Fibroblast of gingiva (primary cell): Measurements from ENCODE around the gene DNAJB5.

Experiments
- DNase-seq: peaks from one replicate; pipeline ENCODE4 v3.0.0-alpha.2; 2011; ENCODE audit warnings: low read depth

DNAJB5 gene

DNA sequence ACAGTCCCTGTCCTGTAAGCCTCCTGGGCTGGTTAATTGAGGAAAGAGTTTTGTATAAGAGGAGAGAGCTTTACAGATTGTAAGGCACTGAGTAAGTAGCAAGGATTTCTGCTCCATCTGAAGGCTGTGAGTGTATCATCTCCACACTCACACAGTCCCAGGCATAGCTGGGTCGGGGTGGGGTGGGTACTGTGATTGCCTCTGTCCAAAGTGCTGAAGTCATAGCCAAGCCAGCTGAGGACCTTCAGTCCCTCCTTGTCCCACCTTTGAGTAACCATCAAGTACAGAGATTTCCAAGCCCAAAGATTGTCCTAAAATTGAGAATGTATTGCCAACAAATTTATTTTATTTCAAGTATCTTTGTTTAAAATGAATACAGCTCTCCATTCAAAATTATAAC is 5.5 kb upstream of the DNAJB5 start:
- no peak for DNase-seq

DNA sequence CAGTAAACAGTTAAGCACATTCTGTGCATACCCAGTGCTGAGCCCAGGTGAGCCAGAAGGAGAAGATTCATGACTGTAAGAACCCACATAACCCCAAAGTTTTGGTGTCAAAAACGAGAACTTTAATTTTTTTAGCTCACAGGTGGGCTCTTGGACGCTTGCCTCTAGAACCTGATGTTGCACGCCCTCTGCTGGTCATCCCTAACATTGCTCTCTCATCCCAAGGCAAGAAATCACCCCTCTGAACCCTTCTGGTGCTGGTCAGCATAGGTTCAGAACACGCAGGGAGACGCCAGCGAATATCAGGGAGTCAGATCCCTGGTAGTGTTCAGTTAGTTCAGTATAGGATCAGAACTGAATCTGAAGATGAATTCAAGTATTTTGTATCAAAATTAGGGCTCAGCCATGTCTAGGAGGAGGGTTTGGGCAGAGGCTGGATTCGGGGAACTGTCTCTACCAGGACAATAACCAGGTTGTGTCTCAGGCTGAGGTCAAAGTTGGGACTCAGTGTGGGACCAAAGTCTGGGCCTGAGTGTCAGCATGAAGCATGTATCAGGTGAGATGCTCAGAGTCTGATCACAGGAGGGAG is 4.1 kb upstream of the DNAJB5 start:
- DNase-seq = peak; percentile 25

DNA sequence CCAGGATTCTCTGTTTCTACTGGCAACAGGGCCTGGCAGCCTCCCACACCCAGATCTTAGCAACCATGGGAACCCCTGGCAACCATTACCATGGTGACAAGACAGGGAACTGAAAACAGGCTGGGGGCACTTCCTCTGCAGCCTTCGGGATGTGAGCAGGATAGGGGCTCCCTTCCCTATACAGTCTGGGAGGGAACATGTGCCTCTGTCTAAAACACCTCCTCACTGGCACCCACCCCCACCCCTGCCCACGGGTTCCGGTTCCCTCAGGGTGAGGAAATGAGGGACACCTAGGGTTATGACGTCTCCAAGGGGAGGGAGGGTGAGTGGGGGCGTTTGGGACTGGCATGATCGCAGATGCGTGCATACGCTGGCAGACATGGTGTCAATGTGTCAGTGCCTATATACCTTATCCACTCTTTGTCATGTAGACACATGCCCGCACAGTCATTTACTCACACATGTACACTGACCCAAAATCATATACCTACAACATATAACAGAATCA is 3.0 kb upstream of the DNAJB5 start:
- DNase-seq = no peak

DNA sequence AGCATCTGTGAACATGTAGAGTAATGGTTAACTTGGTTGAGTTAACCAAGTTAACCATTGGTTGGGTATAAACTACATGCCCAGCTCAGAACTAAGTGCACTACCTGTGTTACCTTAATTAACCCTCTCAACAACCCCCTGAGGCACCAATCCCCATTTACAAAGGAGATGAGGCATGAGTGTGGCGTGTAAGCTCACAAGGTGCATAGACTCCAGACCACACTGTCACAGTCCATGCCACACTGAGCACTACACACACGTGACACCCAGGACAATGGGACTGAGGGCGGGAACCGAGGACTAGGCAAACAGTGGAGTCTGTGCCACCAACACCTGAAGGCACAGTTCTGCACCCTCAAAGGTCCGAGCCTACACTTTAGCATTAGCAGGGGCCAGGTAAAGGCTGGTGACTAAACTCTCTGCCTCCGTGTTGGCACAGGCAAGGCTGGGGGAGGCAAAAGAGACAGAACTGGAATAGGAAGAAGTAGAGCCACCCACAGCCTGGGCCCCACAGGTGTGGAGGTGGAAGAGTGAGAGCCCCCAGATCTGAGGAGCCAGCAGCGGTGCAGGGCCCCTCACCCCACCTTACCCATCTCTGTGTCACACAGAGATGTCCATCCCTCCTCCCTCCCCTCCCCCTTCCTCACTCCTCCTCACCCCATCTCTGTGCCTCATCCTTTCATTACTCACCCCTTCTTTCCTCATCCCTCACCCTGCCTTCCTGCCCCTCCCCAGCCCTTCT is 2.2 kb upstream of the DNAJB5 start:
- no peak for DNase-seq

DNA sequence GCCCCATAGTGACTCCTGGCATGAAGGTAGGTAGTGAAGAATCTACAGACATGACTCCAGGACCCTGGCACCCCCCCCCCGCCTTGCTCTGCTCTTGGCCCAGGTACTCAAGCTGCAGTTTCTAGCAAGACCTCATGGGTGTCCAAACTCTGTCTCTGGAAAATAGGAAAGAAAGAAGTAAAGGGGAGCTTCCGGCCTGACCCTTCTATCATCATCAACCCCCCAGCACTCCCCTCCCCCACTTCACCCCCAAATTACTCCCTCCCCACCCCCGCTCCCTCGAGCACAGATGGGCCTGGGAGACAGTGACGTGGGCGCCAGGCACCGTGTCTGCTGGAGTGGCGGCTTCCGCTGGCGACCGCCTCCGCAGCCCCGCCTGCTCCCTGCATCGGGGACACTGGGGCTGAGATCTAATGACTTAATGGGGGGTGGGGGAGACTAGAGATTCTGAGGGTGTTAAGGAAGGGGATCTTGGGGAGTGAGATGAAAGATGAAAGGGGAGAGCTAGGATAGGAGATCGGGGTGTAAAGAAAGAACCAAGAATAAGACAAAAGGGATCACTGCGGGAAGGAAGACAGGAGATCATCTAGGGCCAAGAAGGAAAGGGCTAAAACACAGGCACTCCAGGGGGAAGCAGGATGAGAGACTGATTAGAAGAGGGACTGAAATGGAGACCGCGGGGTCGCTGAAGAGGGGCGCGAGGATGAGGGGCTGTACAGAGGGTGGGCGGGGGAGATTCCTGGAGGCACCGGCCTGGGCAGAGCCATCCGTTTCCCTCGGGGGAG is 1.1 kb upstream of the DNAJB5 start:
- no peak for DNase-seq

DNA sequence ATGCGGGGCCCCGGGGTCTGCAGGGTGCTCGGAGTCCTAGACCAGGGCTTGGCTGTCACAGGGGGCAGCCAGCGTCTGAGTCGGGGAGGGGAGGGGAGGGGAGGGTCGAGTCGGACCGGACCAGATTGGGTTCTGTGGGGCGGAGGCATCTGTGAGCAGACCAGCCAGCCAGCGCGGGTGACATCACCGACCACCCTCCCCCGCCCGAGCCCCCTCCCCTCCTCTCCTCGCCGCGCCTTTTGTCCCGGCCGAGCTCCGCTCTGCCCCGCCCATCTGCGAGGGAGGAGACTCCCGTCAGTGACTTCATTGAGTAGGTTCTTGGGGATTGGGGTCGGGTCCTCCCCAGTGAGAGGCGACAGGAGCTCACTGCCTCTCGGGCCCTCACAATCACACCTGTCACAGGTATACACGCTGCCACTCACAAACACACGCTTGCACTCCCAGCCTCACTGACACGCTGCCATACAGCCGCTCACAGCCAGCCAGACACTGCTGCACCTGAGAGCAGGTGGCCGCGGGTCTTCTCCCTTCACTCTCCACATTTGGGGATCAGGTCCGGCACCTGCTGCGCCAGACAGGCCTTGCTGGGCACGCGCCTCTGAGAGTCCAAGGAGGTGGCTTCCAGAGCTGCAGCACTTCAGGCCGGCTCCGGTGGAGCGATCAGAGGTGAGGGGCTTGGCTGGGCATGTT is 546 bp downstream of the DNAJB5 start:
- peak; percentile 21 for DNase-seq

DNA sequence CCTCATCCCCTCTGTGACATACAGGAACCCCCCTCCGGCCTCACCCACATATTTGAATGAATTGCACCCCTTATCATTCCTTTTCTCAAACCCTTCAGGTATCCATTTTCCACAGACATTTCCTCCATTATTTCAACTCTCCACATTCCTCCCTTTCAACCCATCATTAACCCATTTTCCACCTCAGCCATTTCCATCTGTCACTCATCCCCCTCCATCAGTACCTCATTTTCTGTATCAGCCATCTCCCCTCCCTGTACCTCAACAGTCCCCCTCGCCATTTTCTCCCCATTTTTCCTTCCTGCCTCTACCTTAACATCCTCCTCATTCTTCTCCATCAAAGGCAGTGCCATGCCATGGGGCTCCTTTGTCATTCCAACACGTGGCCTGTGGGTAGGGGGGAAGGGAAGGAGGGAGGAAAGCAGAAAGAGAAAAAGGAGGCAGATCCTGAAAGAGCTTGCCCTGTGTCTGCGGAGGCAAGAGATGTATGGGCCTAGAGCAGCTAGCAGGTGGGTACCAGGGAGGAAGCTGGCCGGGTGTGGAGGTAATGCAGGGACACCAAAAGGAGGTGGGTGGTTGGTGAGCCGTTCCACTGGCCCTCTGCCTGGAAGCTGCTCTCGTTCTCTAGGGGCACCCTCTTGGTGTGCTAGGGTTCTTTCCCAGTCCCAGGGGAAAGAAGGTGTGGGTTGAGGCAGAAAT is 1.5 kb downstream of the DNAJB5 start:
- no peak for DNase-seq

DNA sequence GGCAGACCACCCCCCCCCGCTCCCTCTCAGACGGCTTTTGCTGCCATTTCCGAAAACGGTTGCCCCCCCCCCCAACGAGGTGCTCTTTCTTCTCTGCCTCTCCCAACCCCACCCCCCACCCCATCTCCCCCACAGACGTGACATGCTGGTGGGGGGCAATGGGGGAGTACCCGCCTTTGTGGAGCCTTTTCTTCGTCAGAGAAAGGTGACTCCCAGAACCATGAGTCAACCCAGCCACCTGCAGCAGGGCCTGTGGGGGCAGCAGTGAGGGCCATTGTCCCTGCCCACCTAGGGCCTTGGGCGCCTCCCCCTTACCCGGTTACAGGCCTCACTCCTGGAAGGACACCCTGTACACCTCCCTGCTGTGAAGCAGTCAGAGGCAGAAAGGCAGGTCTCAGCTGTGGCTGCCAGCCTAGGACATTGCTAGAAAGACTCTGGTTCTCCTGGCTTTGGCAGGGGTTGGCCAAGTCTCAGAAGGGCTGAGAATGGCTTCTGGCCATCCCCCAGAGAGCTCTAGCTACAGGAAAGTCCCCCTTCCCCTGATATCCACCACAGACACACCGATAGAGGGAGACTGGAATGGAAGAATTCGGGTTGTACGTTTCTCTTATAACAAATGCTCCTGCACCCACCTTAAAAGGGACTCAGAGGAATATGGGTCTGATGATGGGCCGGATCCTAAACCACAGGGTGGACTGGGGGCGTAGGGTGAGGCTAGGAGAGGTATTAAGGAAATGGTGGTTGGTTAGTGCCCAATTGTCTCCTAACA is 2.2 kb downstream of the DNAJB5 start:
- DNase-seq = no peak

DNA sequence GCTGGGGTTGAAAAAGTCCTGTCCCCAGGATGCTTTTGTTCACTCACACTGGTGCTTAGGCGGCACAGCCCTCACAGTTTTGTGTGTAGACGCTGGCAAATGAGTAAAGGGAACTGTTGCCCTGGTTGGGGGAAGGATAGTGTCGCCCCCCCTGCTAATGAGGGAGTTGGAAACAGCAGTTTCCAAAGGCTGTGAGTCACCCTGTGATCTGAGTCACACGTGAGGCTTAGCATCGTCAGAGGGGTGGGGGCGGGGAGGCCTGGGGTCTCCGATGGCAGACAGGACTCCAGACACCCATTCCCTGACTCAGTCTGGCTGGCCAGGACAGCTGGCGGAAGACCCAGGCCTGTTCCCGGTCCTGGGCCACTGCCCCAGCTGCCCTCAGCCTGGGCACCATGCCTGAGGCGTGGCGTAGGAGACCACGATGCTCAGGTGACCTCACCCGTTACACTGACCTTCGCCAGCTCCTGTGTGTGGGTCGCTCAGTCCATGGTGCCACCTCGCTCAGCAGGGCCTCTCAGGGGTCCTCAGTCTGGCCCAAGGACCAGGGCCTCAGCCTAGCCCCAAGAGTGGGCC is 2.9 kb downstream of the DNAJB5 start:
- peak; percentile 63 for DNase-seq

DNA sequence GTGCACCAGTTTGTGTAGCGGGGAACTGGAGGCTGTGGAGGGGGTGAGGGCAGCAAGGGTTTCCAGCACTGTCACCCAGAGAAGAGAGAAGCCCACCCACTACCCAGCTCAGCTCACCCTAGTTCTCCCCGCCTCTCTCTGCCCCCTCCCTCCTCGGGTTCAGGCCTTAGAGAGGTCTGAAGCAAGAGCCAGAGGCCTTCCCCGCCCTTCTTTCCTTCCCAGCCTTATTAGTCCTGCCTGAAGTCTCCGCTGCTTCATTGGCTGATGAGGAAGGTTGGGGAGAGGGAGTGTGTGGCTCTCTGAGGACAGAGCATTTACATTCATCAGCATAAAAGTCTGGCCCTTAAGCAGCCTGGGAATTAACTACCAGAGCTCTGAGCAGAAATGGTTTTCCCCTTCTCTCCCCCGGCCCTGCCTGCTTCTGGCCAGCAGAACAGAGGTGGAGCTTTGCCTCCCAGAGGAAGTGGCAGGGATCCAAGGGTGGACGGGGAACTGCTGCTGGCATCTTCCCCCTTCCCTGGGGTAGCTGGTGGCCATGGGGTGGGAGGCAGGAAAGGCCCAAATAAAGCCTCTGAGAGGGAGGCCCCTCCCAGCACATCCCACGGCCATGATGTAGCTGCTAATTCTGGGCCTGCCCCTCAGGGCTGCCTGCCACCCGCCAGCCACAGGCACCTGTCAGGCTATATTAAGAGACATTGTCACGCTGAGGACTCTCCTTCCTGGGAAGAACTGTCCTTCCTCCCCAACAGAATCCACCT is 4.1 kb downstream of the DNAJB5 start:
- peak; percentile 50 for DNase-seq

DNA sequence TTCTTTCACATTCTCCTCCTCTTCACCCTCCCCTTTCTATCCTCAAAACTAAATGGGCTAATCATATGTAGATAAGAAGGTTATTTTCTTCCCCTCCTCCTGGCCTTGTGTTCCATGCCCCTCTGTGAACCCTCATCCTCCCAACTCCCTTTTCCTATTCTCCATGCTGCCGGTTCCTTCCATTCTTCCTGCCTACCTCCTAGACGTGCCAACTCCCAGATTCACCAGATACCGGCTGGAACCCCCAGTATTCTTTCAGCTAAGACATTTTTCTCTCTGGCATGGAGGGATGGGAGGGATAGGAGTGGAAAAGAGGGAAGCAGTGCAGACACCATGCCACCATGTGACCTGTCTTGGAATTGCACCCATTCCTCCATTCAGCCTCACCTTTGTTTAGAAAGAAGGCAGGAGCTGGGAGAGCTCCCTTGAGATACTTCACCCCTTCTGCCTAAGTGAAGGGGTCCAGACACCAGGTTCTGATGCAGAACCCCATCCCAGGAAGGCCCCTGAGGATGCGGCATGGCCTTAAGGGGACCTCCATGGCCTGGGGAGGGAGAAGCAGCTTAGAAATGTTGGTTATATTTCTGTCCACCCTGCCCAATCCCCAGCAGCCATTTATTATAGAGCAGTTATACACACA is 4.8 kb downstream of the DNAJB5 start:
- no peak for DNase-seq

DNA sequence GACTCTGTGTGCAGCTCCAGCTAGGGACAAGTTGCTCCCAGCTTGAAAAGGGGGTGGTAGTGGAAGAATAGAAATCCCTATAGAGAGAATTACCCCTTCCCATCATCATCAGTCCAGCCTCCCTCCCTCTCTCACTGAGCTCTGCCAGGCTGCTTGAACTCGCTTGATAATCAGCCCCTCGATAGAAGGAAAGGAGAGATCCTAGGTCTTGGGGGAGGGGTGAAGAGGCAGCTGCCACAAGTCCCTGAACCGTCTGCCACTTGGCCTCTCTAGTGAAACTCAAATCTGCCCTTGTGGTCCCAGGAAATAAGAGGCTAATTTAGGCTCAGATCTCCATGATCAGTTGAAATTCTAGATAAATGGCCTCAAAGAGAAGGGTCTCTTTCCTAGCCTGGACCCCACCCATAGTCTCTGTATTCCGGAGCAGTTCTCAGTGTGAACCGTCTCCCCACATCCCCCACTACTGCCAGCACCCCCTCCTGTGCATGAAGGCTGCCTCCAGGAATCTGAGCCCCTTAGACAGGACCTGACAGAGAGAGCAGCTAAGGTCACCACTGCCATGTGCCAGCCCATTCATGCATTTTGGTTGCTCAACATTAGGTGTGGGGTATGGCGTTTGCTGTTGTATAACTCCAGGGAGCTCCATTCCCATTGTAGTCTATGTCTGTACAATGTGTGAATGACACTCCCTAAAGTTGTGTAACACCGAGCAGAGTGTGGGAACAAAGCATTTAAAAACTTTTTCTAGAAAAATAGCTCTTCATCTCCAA is 5.5 kb downstream of the DNAJB5 start:
- DNase-seq = peak; percentile 44

DNA sequence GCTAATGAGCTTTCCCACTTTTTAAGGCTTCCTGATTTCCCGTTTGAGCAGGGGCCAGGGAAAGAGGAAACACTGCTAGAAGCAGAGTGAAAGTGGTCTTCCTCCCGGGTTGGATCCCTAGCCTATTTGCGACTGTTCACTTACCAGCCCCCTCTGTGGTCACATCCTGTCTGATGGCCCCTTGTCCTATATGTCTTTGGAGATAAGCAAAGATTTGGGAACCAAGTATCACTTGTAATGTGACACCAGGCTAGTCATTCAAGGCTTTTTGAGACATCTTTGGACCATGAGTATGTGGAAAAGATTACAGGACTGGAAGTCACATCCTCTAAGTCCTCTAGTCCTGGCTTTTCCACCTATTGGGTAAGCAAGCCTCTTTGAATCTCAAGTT is 6.1 kb downstream of the DNAJB5 start:
- DNase-seq = no peak

DNA sequence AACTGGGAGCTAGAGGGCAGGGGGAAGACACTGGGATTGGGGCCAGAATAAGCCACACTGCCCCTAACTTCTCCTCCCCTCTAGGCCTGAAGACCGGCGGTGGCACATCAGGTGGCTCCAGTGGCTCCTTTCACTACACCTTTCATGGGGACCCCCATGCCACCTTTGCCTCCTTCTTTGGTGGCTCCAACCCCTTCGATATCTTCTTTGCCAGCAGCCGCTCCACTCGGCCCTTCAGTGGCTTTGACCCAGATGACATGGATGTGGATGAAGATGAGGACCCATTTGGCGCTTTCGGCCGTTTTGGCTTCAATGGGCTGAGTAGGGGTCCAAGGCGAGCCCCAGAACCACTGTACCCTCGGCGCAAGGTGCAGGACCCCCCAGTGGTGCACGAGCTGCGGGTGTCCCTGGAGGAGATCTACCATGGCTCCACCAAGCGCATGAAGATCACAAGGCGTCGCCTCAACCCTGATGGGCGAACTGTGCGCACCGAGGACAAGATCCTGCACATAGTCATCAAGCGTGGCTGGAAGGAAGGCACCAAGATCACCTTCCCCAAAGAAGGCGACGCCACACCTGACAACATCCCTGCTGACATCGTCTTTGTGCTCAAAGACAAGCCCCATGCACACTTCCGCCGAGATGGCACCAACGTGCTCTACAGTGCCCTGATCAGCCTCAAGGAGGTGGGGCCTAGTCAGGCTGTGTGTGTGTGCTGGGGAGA is 6.8 kb downstream of the DNAJB5 start:
- DNase-seq = no peak

DNA sequence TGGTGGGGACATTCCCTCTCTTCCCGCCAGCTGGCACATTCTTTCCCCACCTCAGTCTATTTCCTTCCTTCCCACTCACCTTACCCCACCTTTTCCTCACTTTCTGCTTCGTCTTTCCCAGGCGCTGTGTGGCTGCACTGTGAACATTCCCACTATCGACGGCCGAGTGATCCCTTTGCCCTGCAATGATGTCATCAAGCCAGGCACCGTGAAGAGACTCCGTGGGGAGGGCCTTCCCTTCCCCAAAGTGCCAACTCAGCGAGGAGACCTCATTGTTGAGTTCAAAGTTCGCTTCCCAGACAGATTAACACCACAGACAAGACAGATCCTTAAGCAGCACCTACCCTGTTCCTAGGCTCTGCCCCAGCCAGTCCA is 7.3 kb downstream of the DNAJB5 start:
- no peak for DNase-seq

DNA sequence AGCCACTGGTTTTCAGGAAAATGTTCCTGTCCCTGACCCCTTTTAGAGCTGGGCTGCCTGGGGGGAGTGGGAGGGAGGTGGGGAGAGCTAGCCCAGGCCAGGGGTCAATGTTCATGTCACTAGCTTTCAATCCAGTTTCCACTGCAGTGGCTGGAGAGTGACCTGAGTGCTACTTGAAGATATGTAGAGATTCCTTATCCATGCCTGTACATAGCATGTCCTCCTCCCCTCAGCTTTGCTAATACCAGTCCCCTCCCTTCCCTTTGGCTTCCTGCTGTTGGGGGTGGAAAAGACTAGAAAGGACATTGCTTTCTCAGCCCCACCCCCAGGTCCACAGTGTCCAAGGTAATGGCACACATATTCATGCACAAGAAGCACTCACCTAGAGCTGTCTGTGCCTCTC is 7.8 kb downstream of the DNAJB5 start:
- no peak for DNase-seq

DNA sequence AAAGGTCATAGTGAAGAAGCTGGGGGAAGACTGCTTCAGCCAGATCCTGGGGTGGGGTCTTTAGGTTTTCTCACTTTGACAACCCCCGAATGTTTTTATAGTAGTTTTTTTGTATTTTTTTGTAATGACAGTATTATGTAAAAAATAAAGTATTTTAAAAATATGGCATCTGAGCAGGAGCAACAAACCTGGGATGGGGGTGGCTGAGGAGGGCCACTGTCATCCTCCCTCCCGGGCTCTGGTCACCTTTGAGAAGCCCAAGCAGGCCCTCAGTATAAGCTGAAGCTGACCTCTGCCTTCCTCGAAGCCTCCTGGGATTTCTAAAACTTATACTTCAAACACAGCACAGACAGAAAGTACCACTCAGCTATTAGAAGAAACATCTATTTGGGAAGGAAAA is 8.7 kb downstream of the DNAJB5 start:
- DNase-seq = no peak

DNA sequence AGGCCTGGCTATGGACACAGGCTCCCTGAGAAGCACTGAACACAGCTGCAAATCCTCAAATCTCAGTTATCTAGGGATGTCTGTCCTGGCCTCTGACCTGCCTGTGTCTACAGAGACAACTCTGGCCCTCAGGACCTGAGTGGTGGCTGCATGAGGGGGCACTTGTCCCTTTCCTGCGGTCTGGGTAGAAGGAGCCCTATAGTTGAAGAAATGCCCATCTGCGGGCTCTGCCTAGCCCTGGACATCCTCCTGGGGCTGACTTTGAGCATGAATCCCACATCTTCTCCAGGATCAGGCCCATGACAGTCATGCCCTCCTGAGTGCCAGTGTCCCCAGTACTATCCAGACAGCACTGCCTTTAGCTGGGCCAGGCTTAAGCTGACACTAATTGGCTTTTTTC is 10.0 kb downstream of the DNAJB5 start:
- DNase-seq = no peak
